Parathyroid adenoma (tissue), 2 donors: ENCODE data around the gene AFDN.
"Not testable (repeated sequence)": the region's sequence is repeated elsewhere in the genome, so short reads cannot be mapped to it uniquely, and the experiment has no call there.

ENCODE experiments used
- H2AFZ ChIP-seq: fragments of 300-600 bp; sonication (generic); one replicate; pipeline ENCODE4 v1.7.0; 2017; ENCODE audit warnings: antibody characterized with exemption, mild to moderate bottlenecking
- H3K27ac ChIP-seq: fragments of 300-600 bp; sonication (generic); one replicate; pipeline ENCODE4 v1.7.0; 2017
- H3K27me3 ChIP-seq: fragments of 300-600 bp; sonication (generic); one replicate; pipeline ENCODE4 v1.7.0; 2017; ENCODE audit warnings: low read length; ENCODE audit not compliant: control insufficient read depth, insufficient read depth
- H3K36me3 ChIP-seq: fragments of 300-600 bp; sonication (generic); one replicate; pipeline ENCODE4 v1.7.0; 2017; ENCODE audit warnings: low read length; ENCODE audit not compliant: control insufficient read depth, insufficient read depth
- H3K4me1 ChIP-seq: fragments of 300-600 bp; sonication (generic); one replicate; pipeline ENCODE4 v1.7.0; 2017; ENCODE audit warnings: control low read depth
- H3K4me2 ChIP-seq: fragments of 300-600 bp; sonication (generic); one replicate; pipeline ENCODE4 v1.7.0; 2017; ENCODE audit warnings: low read length
- H3K4me3 ChIP-seq: fragments of 300-600 bp; sonication (generic); one replicate; pipeline ENCODE4 v1.7.0; 2017; ENCODE audit warnings: low read depth, low read length
- H3K79me2 ChIP-seq: fragments of 300-600 bp; sonication (generic); one replicate; pipeline ENCODE4 v1.7.0; 2017; ENCODE audit warnings: control low read depth
- H3K9ac ChIP-seq: fragments of 300-600 bp; sonication (generic); one replicate; pipeline ENCODE4 v1.7.0; 2017; ENCODE audit warnings: mild to moderate bottlenecking
- H3K9me3 ChIP-seq: fragments of 300-600 bp; sonication (generic); one replicate; pipeline ENCODE4 v1.7.0; 2017; ENCODE audit warnings: low read length; ENCODE audit not compliant: control insufficient read depth
- TF ChIP-seq, protein P1 (sequence below): fragments of 300-600 bp; sonication (generic); IDR thresholded peaks from one replicate; pipeline ENCODE4 v1.7.0; 2017; ENCODE audit warnings: antibody characterized with exemption, mild to moderate bottlenecking
- donor health status: primary hyperparathyroidism.

AFDN gene

DNA sequence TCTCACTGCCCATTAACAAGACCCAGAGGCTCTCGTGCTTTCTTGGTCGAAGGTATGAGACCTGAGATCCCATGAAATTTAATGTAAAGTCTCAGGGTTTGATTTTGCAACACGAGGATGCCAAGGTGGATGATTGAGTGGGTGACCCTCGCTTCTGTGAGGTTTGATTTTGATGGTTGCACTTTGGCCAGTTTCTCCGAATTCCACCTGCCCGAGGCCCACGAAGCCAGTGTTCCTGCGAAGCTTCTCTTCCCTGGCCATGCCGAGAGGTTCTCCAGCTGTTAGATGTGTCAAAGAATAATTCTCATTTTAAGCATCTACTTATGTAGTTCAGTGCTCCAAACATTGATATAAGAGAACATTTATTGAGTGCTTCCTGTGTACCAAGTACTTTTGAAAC, 170.9 kb downstream of the AFDN start, which contains the start of gene KIF25:
Gene KIF25 (plus strand): TSS at position 30 of the 400 bp plus-strand sequence. CDS start 31,915 bp downstream, outside the sequence.
- Histone ChIP-seq H3K9ac (no peak within 1 kb of the TSS), H3K4me2 (no peak within 1 kb of the TSS), H2AFZ (no peak within 1 kb of the TSS), H3K79me2 (no peaks in the 10 kb centered on the region), H3K9me3 (no peaks in the 10 kb centered on the region), H3K4me3 (no peak within 1 kb of the TSS), H3K4me1 (no peaks in the 10 kb centered on the region), H3K36me3 (no peaks in the 10 kb centered on the region), H3K27me3 (no peaks in the 10 kb centered on the region), H3K27ac (no peak within 1 kb of the TSS)
- TF ChIP-seq, protein P1, sequence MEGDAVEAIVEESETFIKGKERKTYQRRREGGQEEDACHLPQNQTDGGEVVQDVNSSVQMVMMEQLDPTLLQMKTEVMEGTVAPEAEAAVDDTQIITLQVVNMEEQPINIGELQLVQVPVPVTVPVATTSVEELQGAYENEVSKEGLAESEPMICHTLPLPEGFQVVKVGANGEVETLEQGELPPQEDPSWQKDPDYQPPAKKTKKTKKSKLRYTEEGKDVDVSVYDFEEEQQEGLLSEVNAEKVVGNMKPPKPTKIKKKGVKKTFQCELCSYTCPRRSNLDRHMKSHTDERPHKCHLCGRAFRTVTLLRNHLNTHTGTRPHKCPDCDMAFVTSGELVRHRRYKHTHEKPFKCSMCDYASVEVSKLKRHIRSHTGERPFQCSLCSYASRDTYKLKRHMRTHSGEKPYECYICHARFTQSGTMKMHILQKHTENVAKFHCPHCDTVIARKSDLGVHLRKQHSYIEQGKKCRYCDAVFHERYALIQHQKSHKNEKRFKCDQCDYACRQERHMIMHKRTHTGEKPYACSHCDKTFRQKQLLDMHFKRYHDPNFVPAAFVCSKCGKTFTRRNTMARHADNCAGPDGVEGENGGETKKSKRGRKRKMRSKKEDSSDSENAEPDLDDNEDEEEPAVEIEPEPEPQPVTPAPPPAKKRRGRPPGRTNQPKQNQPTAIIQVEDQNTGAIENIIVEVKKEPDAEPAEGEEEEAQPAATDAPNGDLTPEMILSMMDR: no peak

DNA sequence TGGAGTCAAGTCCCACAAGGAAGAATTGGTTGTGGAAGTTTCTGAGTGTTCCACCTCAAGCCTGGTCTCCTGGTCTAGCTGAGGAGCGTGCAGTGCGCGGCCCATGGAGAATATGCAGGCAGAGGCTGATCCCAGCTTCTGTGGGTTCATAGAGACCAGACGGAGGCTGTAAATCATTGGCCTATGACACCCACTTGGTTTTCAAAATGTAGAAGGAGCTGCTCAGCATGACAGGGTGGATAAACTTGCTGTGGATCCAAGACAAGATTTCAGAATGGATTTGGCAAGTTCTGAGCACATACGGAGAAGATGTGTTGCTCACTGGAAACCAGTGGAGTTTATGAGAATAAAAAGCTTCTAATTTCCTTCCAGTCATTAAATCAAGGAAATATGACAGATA, 171.5 kb downstream of the AFDN start:
- Histone ChIP-seq H3K27me3 (no peaks in the 10 kb centered on the region), H3K79me2 (no peaks in the 10 kb centered on the region), H3K9me3 (no peaks in the 10 kb centered on the region), H3K9ac (no peak overlapping the region), H3K4me3 (no peak overlapping the region), H3K4me1 (no peaks in the 10 kb centered on the region), H2AFZ (no peak overlapping the region), H3K27ac (no peak overlapping the region), H3K4me2 (no peak overlapping the region), H3K36me3 (no peaks in the 10 kb centered on the region)
- TF ChIP-seq, protein P1: no peak

DNA sequence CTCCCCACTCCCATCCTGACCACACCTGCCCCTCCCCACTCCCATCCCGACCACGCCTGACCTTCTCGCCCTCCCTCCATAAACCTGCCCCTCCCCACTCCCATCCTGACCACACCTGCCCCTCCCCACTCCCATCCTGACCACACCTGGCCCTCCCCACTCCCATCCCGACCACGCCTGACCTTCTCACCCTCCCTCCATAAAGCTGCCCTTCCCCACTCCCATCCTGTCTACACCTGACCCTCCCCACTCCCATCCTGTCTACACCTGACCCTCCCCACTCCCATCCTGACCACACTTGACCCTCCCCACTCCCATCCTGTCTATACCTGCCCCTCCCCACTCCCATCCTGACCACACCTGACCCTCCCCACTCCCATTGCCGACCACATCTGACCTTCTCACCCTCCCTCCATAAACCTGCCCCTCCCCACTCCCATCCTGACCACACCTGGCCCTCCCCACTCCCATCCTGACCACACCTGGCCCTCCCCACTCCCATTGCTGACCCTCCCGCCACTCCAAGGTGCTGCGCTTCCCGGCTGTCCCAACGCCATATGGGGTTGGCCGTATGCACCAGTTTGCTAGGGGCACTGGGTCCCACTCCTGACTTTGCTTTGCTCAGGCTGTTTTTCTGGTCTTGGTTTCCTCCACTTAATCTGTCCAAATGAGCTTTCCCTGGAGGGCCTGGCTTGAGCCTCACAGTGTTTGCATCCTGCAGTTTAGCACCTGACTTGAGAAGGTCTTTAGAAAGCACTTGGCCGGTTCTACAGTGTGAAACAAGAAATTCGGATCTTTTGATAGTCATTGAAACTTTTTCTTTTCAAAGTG, 173.7 kb downstream of the AFDN start:
- TF ChIP-seq, protein P1: no peak
- Histone ChIP-seq H3K79me2 (no peaks in the 10 kb centered on the region), H3K36me3 (no peaks in the 10 kb centered on the region), H3K4me3 (no peak overlapping the region), H3K27me3 (no peaks in the 10 kb centered on the region), H3K9me3 (no peaks in the 10 kb centered on the region), H3K4me2 (no peak overlapping the region), H2AFZ (no peak overlapping the region), H3K4me1 (no peaks in the 10 kb centered on the region), H3K27ac (no peak overlapping the region), H3K9ac (no peak overlapping the region)

DNA sequence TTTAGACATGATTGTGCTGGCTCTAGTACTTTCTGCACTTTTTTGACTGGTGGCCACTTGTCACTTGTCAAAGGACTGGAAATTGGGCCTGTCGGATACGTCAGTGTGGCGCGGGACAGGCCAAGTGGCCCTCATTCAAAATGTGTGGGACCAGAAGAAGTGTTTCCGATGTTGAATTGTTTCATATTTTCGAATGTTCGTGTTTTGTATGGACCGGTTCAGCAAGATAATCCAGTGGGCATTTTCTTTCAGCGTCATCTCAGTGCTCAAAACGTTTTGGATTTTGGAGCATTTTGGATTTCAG, 174.3 kb downstream of the AFDN start:
- Histone ChIP-seq H3K9me3 (no peaks in the 10 kb centered on the region), H3K4me3 (no peak overlapping the region), H3K27ac (no peak overlapping the region), H3K36me3 (no peaks in the 10 kb centered on the region), H3K4me1 (no peaks in the 10 kb centered on the region), H3K79me2 (no peaks in the 10 kb centered on the region), H3K9ac (no peak overlapping the region), H2AFZ (no peak overlapping the region), H3K4me2 (no peak overlapping the region), H3K27me3 (no peaks in the 10 kb centered on the region)
- TF ChIP-seq, protein P1: no peak

DNA sequence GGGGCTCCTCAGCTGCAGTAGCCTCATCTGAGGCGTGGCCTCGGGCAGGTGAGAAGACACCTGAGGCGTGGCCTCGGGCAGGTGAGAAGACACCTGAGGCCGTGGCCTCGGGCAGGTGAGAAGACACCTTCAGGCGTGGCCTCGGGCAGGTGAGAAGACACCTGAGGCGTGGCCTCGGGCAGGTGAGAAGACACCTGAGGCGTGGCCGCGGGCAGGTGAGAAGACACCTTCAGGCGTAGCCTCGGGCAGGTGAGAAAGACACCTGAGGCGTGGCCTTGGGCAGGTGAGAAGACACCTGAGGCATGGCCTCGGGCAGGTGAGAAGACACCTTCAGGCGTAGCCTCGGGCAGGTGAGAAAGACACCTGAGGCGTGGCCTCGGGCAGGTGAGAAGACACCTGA, 174.8 kb downstream of the AFDN start:
- H3K4me3 ChIP-seq, H2AFZ ChIP-seq, H3K9me3 ChIP-seq: not testable (repeated sequence)

More for the DNA sequence above, 174.8 kb downstream of the AFDN start:
- not testable (repeated sequence) for H3K36me3 ChIP-seq, H3K4me2 ChIP-seq, H3K79me2 ChIP-seq, H3K27me3 ChIP-seq, H3K9ac ChIP-seq, H3K27ac ChIP-seq, H3K4me1 ChIP-seq
